Activated T-cell treated with anti-CD3 and anti-CD28 coated beads, Interleukin-2, amount 50 U/mL, for 24 hours (primary cell): ENCODE results near the gene BCKDHB.
"Not testable (repeated sequence)": the region's sequence is repeated elsewhere in the genome, so short reads cannot be mapped to it uniquely, and the experiment has no call there.

Experiments
- DNase-seq: peaks from one replicate; pipeline ENCODE4 v3.0.0-alpha.2; 2020
- H3K27ac Mint-ChIP-seq: 2 replicates; pipeline ENCODE4 v1.8.0; 2020; ENCODE audit warnings: mild to moderate bottlenecking, mixed read lengths
- H3K27me3 Mint-ChIP-seq: 2 replicates; pipeline ENCODE4 v1.8.0; 2020; ENCODE audit warnings: mixed read lengths
- H3K36me3 Mint-ChIP-seq: 2 replicates; pipeline ENCODE4 v1.8.0; 2020; ENCODE audit warnings: low read depth, mixed read lengths
- H3K4me1 Mint-ChIP-seq: 2 replicates; pipeline ENCODE4 v1.8.0; 2020; ENCODE audit warnings: low read depth, mixed read lengths
- H3K4me3 Mint-ChIP-seq: 2 replicates; pipeline ENCODE4 v1.8.0; 2020; ENCODE audit warnings: mild to moderate bottlenecking, moderate library complexity, mixed read lengths
- H3K9me3 Mint-ChIP-seq: 2 replicates; pipeline ENCODE4 v1.8.0; 2020; ENCODE audit warnings: mixed read lengths

Gene BCKDHB

GRCh38 chr6:80206758-80207157 lies 100.3 kb downstream of the BCKDHB start:
- Mint-ChIP-seq H3K9me3 (no peaks in the 10 kb centered on the region), H3K4me3 (no peak overlapping the region), H3K4me1 (peaks cover 6% of the 10 kb centered on the region), H3K27me3 (no peaks in the 10 kb centered on the region), H3K36me3 (peaks cover 18% of the 10 kb centered on the region), H3K27ac (no peak overlapping the region)
- no peak for DNase-seq

- H3K4me3 Mint-ChIP-seq: no peak overlapping the region
- DNase-seq: no peak
- H3K27me3 Mint-ChIP-seq: no peaks in the 10 kb centered on the region
These were observed 103.0 kb downstream of the BCKDHB start for GRCh38 chr6:80209430-80209829.

GRCh38 chr6:80210618-80211017 lies 104.1 kb downstream of the BCKDHB start:
- Mint-ChIP-seq H3K9me3 (no peaks in the 10 kb centered on the region), H3K27me3 (no peaks in the 10 kb centered on the region), H3K27ac (no peak overlapping the region), H3K36me3 (no peaks in the 10 kb centered on the region), H3K4me3 (no peak overlapping the region), H3K4me1 (peaks cover 6% of the 10 kb centered on the region)
- DNase-seq: no peak

More at GRCh38 chr6:80209430-80209829, 103.0 kb downstream of the BCKDHB start:
- no peaks in the 10 kb centered on the region for H3K9me3 Mint-ChIP-seq
- peaks cover 6% of the 10 kb centered on the region for H3K4me1 Mint-ChIP-seq
- no peak overlapping the region for H3K27ac Mint-ChIP-seq
- H3K36me3 Mint-ChIP-seq: peaks cover 4% of the 10 kb centered on the region

- H3K4me1 Mint-ChIP-seq: peaks cover 6% of the 10 kb centered on the region
These were observed 104.8 kb downstream of the BCKDHB start for GRCh38 chr6:80211286-80211685.

GRCh38 chr6:80211890-80212289 lies 105.4 kb downstream of the BCKDHB start:
- not testable (repeated sequence) for H3K36me3 Mint-ChIP-seq, DNase-seq, H3K9me3 Mint-ChIP-seq, H3K27ac Mint-ChIP-seq, H3K4me1 Mint-ChIP-seq, H3K27me3 Mint-ChIP-seq, H3K4me3 Mint-ChIP-seq

More at GRCh38 chr6:80211286-80211685, 104.8 kb downstream of the BCKDHB start:
- no peak for DNase-seq
- no peaks in the 10 kb centered on the region for H3K27me3 Mint-ChIP-seq
- no peaks in the 10 kb centered on the region for H3K36me3 Mint-ChIP-seq
- no peak overlapping the region for H3K4me3 Mint-ChIP-seq
- no peaks in the 10 kb centered on the region for H3K9me3 Mint-ChIP-seq
- no peak overlapping the region for H3K27ac Mint-ChIP-seq

- Mint-ChIP-seq H3K27ac (no peak overlapping the region), H3K36me3 (peaks cover 2% of the 10 kb centered on the region), H3K4me1 (peaks cover 6% of the 10 kb centered on the region), H3K4me3 (no peak overlapping the region), H3K27me3 (no peaks in the 10 kb centered on the region), H3K9me3 (no peaks in the 10 kb centered on the region)
- no peak for DNase-seq
These were observed 108.1 kb downstream of the BCKDHB start for GRCh38 chr6:80214436-80215022.

- no peaks in the 10 kb centered on the region for H3K27me3 Mint-ChIP-seq
- no peak for DNase-seq
- H3K27ac Mint-ChIP-seq: no peak overlapping the region
- H3K36me3 Mint-ChIP-seq: peaks cover 6% of the 10 kb centered on the region
- no peak overlapping the region for H3K4me3 Mint-ChIP-seq
- H3K4me1 Mint-ChIP-seq: peaks cover 6% of the 10 kb centered on the region
- H3K9me3 Mint-ChIP-seq: no peaks in the 10 kb centered on the region
These were observed 108.6 kb downstream of the BCKDHB start for GRCh38 chr6:80215063-80215462.

- Mint-ChIP-seq H3K9me3 (no peaks in the 10 kb centered on the region), H3K4me1 (no peaks in the 10 kb centered on the region), H3K27me3 (no peaks in the 10 kb centered on the region)
These were observed 111.3 kb downstream of the BCKDHB start for GRCh38 chr6:80217794-80218193.

GRCh38 chr6:80223743-80224212 lies 117.3 kb downstream of the BCKDHB start:
- H3K4me1 Mint-ChIP-seq: no peaks in the 10 kb centered on the region
- no peaks in the 10 kb centered on the region for H3K27me3 Mint-ChIP-seq
- H3K4me3 Mint-ChIP-seq: no peak overlapping the region
- no peak overlapping the region for H3K27ac Mint-ChIP-seq
- peaks cover 30% of the 10 kb centered on the region for H3K36me3 Mint-ChIP-seq
- no peak for DNase-seq
- H3K9me3 Mint-ChIP-seq: no peaks in the 10 kb centered on the region

More at GRCh38 chr6:80217794-80218193, 111.3 kb downstream of the BCKDHB start:
- no peak for DNase-seq
- Mint-ChIP-seq H3K4me3 (no peak overlapping the region), H3K36me3 (peaks cover 12% of the 10 kb centered on the region), H3K27ac (no peak overlapping the region)

GRCh38 chr6:80226151-80226550 lies 119.7 kb downstream of the BCKDHB start:
- Mint-ChIP-seq H3K27me3 (no peaks in the 10 kb centered on the region), H3K9me3 (no peaks in the 10 kb centered on the region), H3K4me3 (no peak overlapping the region), H3K4me1 (no peaks in the 10 kb centered on the region), H3K36me3 (peaks cover 21% of the 10 kb centered on the region), H3K27ac (no peak overlapping the region)
- no peak for DNase-seq

GRCh38 chr6:80226699-80227098 lies 120.2 kb downstream of the BCKDHB start:
- no peak for DNase-seq
- Mint-ChIP-seq H3K4me3 (no peak overlapping the region), H3K9me3 (no peaks in the 10 kb centered on the region), H3K36me3 (peaks cover 21% of the 10 kb centered on the region), H3K27ac (no peak overlapping the region), H3K4me1 (no peaks in the 10 kb centered on the region), H3K27me3 (no peaks in the 10 kb centered on the region)

- Mint-ChIP-seq H3K27me3 (no peaks in the 10 kb centered on the region), H3K4me1 (no peaks in the 10 kb centered on the region), H3K9me3 (no peaks in the 10 kb centered on the region), H3K4me3 (no peak overlapping the region), H3K36me3 (peaks cover 18% of the 10 kb centered on the region), H3K27ac (no peak overlapping the region)
- no peak for DNase-seq
These were observed 121.2 kb downstream of the BCKDHB start for GRCh38 chr6:80227545-80228105.

- H3K4me1 Mint-ChIP-seq: no peaks in the 10 kb centered on the region
- no peak overlapping the region for H3K27ac Mint-ChIP-seq
- H3K4me3 Mint-ChIP-seq: no peak overlapping the region
- peaks cover 8% of the 10 kb centered on the region for H3K36me3 Mint-ChIP-seq
- H3K9me3 Mint-ChIP-seq: no peaks in the 10 kb centered on the region
- H3K27me3 Mint-ChIP-seq: no peaks in the 10 kb centered on the region
- DNase-seq: no peak
These were observed 126.8 kb downstream of the BCKDHB start for GRCh38 chr6:80233262-80233661.

- Mint-ChIP-seq H3K27me3 (no peaks in the 10 kb centered on the region), H3K9me3 (peaks cover 4% of the 10 kb centered on the region), H3K36me3 (peaks cover 10% of the 10 kb centered on the region), H3K4me3 (no peak overlapping the region), H3K27ac (no peak overlapping the region), H3K4me1 (no peaks in the 10 kb centered on the region)
- DNase-seq: no peak
These were observed 127.5 kb downstream of the BCKDHB start for GRCh38 chr6:80233958-80234357.

GRCh38 chr6:80234401-80234800 lies 127.9 kb downstream of the BCKDHB start:
- no peak overlapping the region for H3K27ac Mint-ChIP-seq
- DNase-seq: no peak
- peaks cover 6% of the 10 kb centered on the region for H3K9me3 Mint-ChIP-seq
- no peak overlapping the region for H3K4me3 Mint-ChIP-seq
- no peaks in the 10 kb centered on the region for H3K4me1 Mint-ChIP-seq
- no peaks in the 10 kb centered on the region for H3K27me3 Mint-ChIP-seq
- peaks cover 14% of the 10 kb centered on the region for H3K36me3 Mint-ChIP-seq
